ENCODE results near the gene ADAMTSL5. TPM values are rescaled to one million over a fixed set of nuclear protein-coding genes. Genes with fewer than 3 reads are reported as not detected.

Gene ADAMTSL5
- polyA plus RNA-seq, 3 donors = 0.09 TPM; not detected in 2

GRCh38 chr19:1471010-1471514 lies 41.8 kb downstream of the ADAMTSL5 start:
- TF ChIP-seq CTCF (IDR thresholded peaks at IDR 0.05) = peak; percentile 15
- peaks cover 25 to 32% of the 10 kb centered on the region in 2 donors for H3K4me1 ChIP-seq (ENCODE audit: control insufficient read depth in 1 of 2, insufficient read depth in 2 of 2, low read length in 2 of 2)
- H3K4me1 Mint-ChIP-seq = peaks cover 19% of the 10 kb centered on the region

GRCh38 chr19:1470305-1471009 lies 42.4 kb downstream of the ADAMTSL5 start:
- Histone ChIP-seq H3K4me3 (replicated peaks in 1 of 3; ENCODE audit: low read depth in 2 of 3, low read length in 3 of 3) (peak overlapping the region in 1 of 3 experiments; percentile 61), H4K20me1 (ENCODE audit: insufficient read depth, low read length) (peaks cover 95% of the 10 kb centered on the region), H3K36me3 (replicated peaks in 1 of 2; ENCODE audit: control insufficient read depth in 1 of 2, insufficient read depth in 2 of 2, low read length in 2 of 2) (peaks cover 8 to 9% of the 10 kb centered on the region in 2 donors), H3K27ac (ENCODE audit: low read depth in 1 of 2, low read length in 2 of 2) (no peak overlapping the region), H3K4me1 (ENCODE audit: control insufficient read depth in 1 of 2, insufficient read depth in 2 of 2, low read length in 2 of 2) (peaks cover 25 to 38% of the 10 kb centered on the region in 2 donors), H3K9ac (ENCODE audit: insufficient read depth, low read length, poor library complexity, severe bottlenecking) (peak overlapping the region; percentile 36), H3K79me2 (ENCODE audit: insufficient read depth, low read length) (no peaks in the 10 kb centered on the region), H3K4me2 (replicated peaks; ENCODE audit: extremely low read depth, low read length, poor library complexity, severe bottlenecking) (peak overlapping the region; percentile 63), H3K9me3 (replicated peaks in 1 of 2; ENCODE audit: control insufficient read depth in 1 of 2, insufficient read depth in 1 of 2, low read length in 2 of 2) (peaks cover 8 to 17% of the 10 kb centered on the region in 2 donors), H2AFZ (ENCODE audit: insufficient read depth, low read depth, low read length, poor library complexity, severe bottlenecking) (no peak overlapping the region), H3K27me3 (ENCODE audit: control insufficient read depth in 2 of 2, insufficient read depth in 2 of 2, low read length in 2 of 2) (peaks cover 55 to 66% of the 10 kb centered on the region in 2 donors)
- Mint-ChIP-seq H3K4me3 (peak overlapping the region; percentile 41 to 85), H3K4me1 (peaks cover 19% of the 10 kb centered on the region), H3K36me3 (peaks cover 8 to 13% of the 10 kb centered on the region in 2 donors), H3K27me3 (ENCODE audit: low read depth in 3 of 3) (peaks cover 42 to 85% (median 59%) of the 10 kb centered on the region in 3 donors), H3K27ac (no peak overlapping the region), H3K9me3 (peaks cover 0 to 19% (median 2%) of the 10 kb centered on the region in 7 donors)
- DNase-seq = no peak
- intact Hi-C loops (cut with micrococcal nuclease) = no loop called here
- WGBS (ENCODE audit: insufficient coverage) = under 1% methylated on average over 66 of the region's 67 CpGs
- TF ChIP-seq CTCF (IDR thresholded peaks at IDR 0.05) = no peak

More at GRCh38 chr19:1471010-1471514, 41.8 kb downstream of the ADAMTSL5 start:
- DNase-seq = no peak
- Histone ChIP-seq H2AFZ (ENCODE audit: insufficient read depth, low read depth, low read length, poor library complexity, severe bottlenecking) (no peak overlapping the region), H3K9ac (ENCODE audit: insufficient read depth, low read length, poor library complexity, severe bottlenecking) (peak overlapping the region; percentile 36), H3K4me3 (replicated peaks in 1 of 3; ENCODE audit: low read depth in 2 of 3, low read length in 3 of 3) (peak overlapping the region in 2 of 3 experiments; percentile 2 to 61), H3K27ac (ENCODE audit: low read depth in 1 of 2, low read length in 2 of 2) (no peak overlapping the region), H3K27me3 (ENCODE audit: control insufficient read depth in 2 of 2, insufficient read depth in 2 of 2, low read length in 2 of 2) (peaks cover 52 to 63% of the 10 kb centered on the region in 2 donors), H3K9me3 (replicated peaks in 1 of 2; ENCODE audit: control insufficient read depth in 1 of 2, insufficient read depth in 1 of 2, low read length in 2 of 2) (peaks cover 8 to 17% of the 10 kb centered on the region in 2 donors), H3K4me2 (replicated peaks; ENCODE audit: extremely low read depth, low read length, poor library complexity, severe bottlenecking) (peak overlapping the region; percentile 63), H3K79me2 (ENCODE audit: insufficient read depth, low read length) (peaks cover 6% of the 10 kb centered on the region), H3K36me3 (replicated peaks in 1 of 2; ENCODE audit: control insufficient read depth in 1 of 2, insufficient read depth in 2 of 2, low read length in 2 of 2) (peaks cover 14 to 15% of the 10 kb centered on the region in 2 donors), H4K20me1 (ENCODE audit: insufficient read depth, low read length) (peaks cover 95% of the 10 kb centered on the region)
- Mint-ChIP-seq H3K4me3 (peak overlapping the region in 1 of 2 donors; percentile 85), H3K9me3 (peaks cover 0 to 19% (median 2%) of the 10 kb centered on the region in 7 donors), H3K27me3 (ENCODE audit: low read depth in 3 of 3) (peaks cover 39 to 80% (median 59%) of the 10 kb centered on the region in 3 donors), H3K36me3 (peaks cover 11 to 19% of the 10 kb centered on the region in 2 donors), H3K27ac (no peak overlapping the region)
- WGBS (ENCODE audit: insufficient coverage) = 9% methylated on average over 28 of the region's 28 CpGs
- intact Hi-C loops (cut with micrococcal nuclease) = no loop called here

Data from CD14-positive monocyte (primary cell).